Astrocyte (in vitro differentiated cells and primary cell): Measurements from ENCODE around the gene ITPR2. TPM values are rescaled to one million over a fixed set of nuclear protein-coding genes. Genes with fewer than 3 reads are reported as not detected.
"Not testable (repeated sequence)": the region's sequence is repeated elsewhere in the genome, so short reads cannot be mapped to it uniquely, and the experiment has no call there.

Source experiments
- DNase-seq: peaks from one replicate; pipeline ENCODE4 v3.0.0-alpha.2; 2010; ENCODE audit warnings: low read depth
- FAIRE-seq: peaks from 2 replicates; lab custom pipeline; 2011; peaks lifted over from hg19 to GRCh38; lab: Jason Lieb, UNC
- H2AFZ ChIP-seq: 2 replicates; pipeline ENCODE4 v1.6.0; 2012; ENCODE audit warnings: low read depth, low read length, inconsistent platforms
- H3K27ac ChIP-seq: 2 replicates; pipeline ENCODE4 v1.5.1; 2011; ENCODE audit warnings: low read depth, low read length, inconsistent platforms
- H3K27me3 ChIP-seq: 2 replicates; pipeline ENCODE4 v1.6.0; 2011; ENCODE audit warnings: low read length, inconsistent platforms; ENCODE audit not compliant: insufficient read depth
- H3K36me3 ChIP-seq: 2 replicates; pipeline ENCODE4 v1.5.1; 2011; ENCODE audit warnings: low read length, inconsistent platforms; ENCODE audit not compliant: insufficient read depth
- H3K4me1 ChIP-seq: 2 replicates; pipeline ENCODE4 v1.5.1; 2011; ENCODE audit warnings: low read length, inconsistent platforms; ENCODE audit not compliant: insufficient read depth
- H3K4me2 ChIP-seq: 2 replicates; pipeline ENCODE4 v1.6.0; 2012; ENCODE audit warnings: low read length, inconsistent platforms
- H3K4me3 ChIP-seq: 2 replicates; pipeline ENCODE4 v1.5.1; 2011; ENCODE audit warnings: low read depth, mild to moderate bottlenecking, low read length, inconsistent platforms; ENCODE audit not compliant: insufficient read depth
- H3K79me2 ChIP-seq: 2 replicates; pipeline ENCODE4 v1.6.0; 2012; ENCODE audit warnings: mild to moderate bottlenecking, low read length, inconsistent platforms; ENCODE audit not compliant: insufficient read depth
- H3K9ac ChIP-seq: 2 replicates; pipeline ENCODE4 v1.6.0; 2012; ENCODE audit warnings: mild to moderate bottlenecking, low read length, inconsistent platforms
- H3K9me3 ChIP-seq: 2 replicates; pipeline ENCODE4 v1.5.1; 2012; ENCODE audit warnings: low read depth, mild to moderate bottlenecking, low read length, inconsistent platforms; ENCODE audit not compliant: insufficient read depth
- H4K20me1 ChIP-seq: 2 replicates; pipeline ENCODE4 v1.6.0; 2012; ENCODE audit warnings: low read length, inconsistent platforms; ENCODE audit not compliant: insufficient read depth
- H3K27ac Mint-ChIP-seq: one replicate; pipeline ENCODE4 v1.8.0; 2021; ENCODE audit warnings: mild to moderate bottlenecking, mixed read lengths; ENCODE audit not compliant: unreplicated experiment
- H3K27me3 Mint-ChIP-seq: one replicate; pipeline ENCODE4 v1.8.0; 2021; ENCODE audit warnings: low read depth, mixed read lengths; ENCODE audit not compliant: unreplicated experiment
- H3K36me3 Mint-ChIP-seq: one replicate; pipeline ENCODE4 v1.8.0; 2021; ENCODE audit warnings: low read depth, mixed read lengths; ENCODE audit not compliant: unreplicated experiment
- H3K4me1 Mint-ChIP-seq: one replicate; pipeline ENCODE4 v1.8.0; 2021; ENCODE audit warnings: low read depth, mixed read lengths; ENCODE audit not compliant: unreplicated experiment
- H3K4me3 Mint-ChIP-seq: one replicate; pipeline ENCODE4 v1.8.0; 2021; ENCODE audit warnings: mild to moderate bottlenecking, moderate library complexity, mixed read lengths; ENCODE audit not compliant: unreplicated experiment
- H3K9me3 Mint-ChIP-seq: one replicate; pipeline ENCODE4 v1.8.0; 2021; ENCODE audit warnings: mild to moderate bottlenecking, mixed read lengths; ENCODE audit not compliant: unreplicated experiment
- CTCF ChIP-seq: IDR thresholded peaks from 2 replicates; pipeline ENCODE4 v1.5.1; 2011; ENCODE audit warnings: low read depth, mild to moderate bottlenecking, inconsistent platforms, low read length, moderate library complexity; ENCODE audit not compliant: insufficient read depth
- EZH2 ChIP-seq: IDR thresholded peaks from 2 replicates; pipeline ENCODE4 v1.6.1; 2012; ENCODE audit warnings: mild to moderate bottlenecking, low read length, inconsistent platforms; ENCODE audit not compliant: insufficient read depth
- total RNA-seq: library from RNA; stranded (reverse); gene quantifications from 2 replicates; pipeline ENCODE4 v1.2.1, GENCODE V29; 2021

ITPR2 gene
- total RNA-seq, 1 donor from 2014 or later = 24.4 TPM

- DNase-seq (no peak), FAIRE-seq (no peak)
- peaks cover 2% of the 10 kb centered on the region for H3K36me3 Mint-ChIP-seq
- Histone ChIP-seq H4K20me1 (no peaks in the 10 kb centered on the region), H3K27ac (no peak overlapping the region), H3K9me3 (no peaks in the 10 kb centered on the region), H2AFZ (no peak overlapping the region), H3K4me3 (no peak overlapping the region), H3K36me3 (peaks cover 4% of the 10 kb centered on the region), H3K9ac (no peak overlapping the region), H3K27me3 (no peaks in the 10 kb centered on the region), H3K79me2 (no peaks in the 10 kb centered on the region), H3K4me2 (no peak overlapping the region), H3K4me1 (no peaks in the 10 kb centered on the region)
- no peaks in the 10 kb centered on the region for H3K27me3 Mint-ChIP-seq
- H3K4me1 Mint-ChIP-seq = no peaks in the 10 kb centered on the region
- TF ChIP-seq CTCF = no peak
- TF ChIP-seq EZH2 = no peak
- H3K4me3 Mint-ChIP-seq = no peak overlapping the region
- H3K9me3 Mint-ChIP-seq = no peaks in the 10 kb centered on the region
- no peak overlapping the region for H3K27ac Mint-ChIP-seq
These were observed 224.7 kb downstream of the ITPR2 start for GRCh38 chr12:26608273-26608672.

- Histone ChIP-seq H3K9me3 (no peaks in the 10 kb centered on the region), H3K4me2 (no peak overlapping the region), H3K9ac (no peak overlapping the region), H3K79me2 (no peaks in the 10 kb centered on the region), H3K27ac (no peak overlapping the region), H3K4me3 (no peak overlapping the region), H2AFZ (no peak overlapping the region), H3K36me3 (no peaks in the 10 kb centered on the region), H4K20me1 (no peaks in the 10 kb centered on the region), H3K27me3 (no peaks in the 10 kb centered on the region), H3K4me1 (no peaks in the 10 kb centered on the region)
- FAIRE-seq (no peak), DNase-seq (no peak)
- no peak overlapping the region for H3K27ac Mint-ChIP-seq
- no peaks in the 10 kb centered on the region for H3K4me1 Mint-ChIP-seq
- no peak overlapping the region for H3K4me3 Mint-ChIP-seq
- no peak for TF ChIP-seq CTCF
- no peak for TF ChIP-seq EZH2
- no peaks in the 10 kb centered on the region for H3K9me3 Mint-ChIP-seq
- peaks cover 2% of the 10 kb centered on the region for H3K36me3 Mint-ChIP-seq
- no peaks in the 10 kb centered on the region for H3K27me3 Mint-ChIP-seq
These were observed 226.1 kb downstream of the ITPR2 start for GRCh38 chr12:26606911-26607310.

- not testable (repeated sequence) for FAIRE-seq, H3K9me3 Mint-ChIP-seq, H3K36me3 ChIP-seq, H3K27ac Mint-ChIP-seq, H3K27me3 Mint-ChIP-seq, H3K9me3 ChIP-seq, DNase-seq, H3K79me2 ChIP-seq, H3K4me2 ChIP-seq, H3K27me3 ChIP-seq, H3K4me1 Mint-ChIP-seq, H3K4me3 ChIP-seq, H3K27ac ChIP-seq, H3K4me3 Mint-ChIP-seq, H2AFZ ChIP-seq, H4K20me1 ChIP-seq, H3K9ac ChIP-seq, H3K36me3 Mint-ChIP-seq, H3K4me1 ChIP-seq
These were observed 228.2 kb downstream of the ITPR2 start for GRCh38 chr12:26604813-26605212.
